Measurements from ENCODE around the gene EML6.

- TF ChIP-seq CTCF (conservative IDR thresholded peaks at IDR 0.05 in 1 of 2, IDR thresholded peaks at IDR 0.05 in 1 of 2; ENCODE audit: extremely low read depth in 1 of 2, insufficient read depth in 1 of 2, low read depth in 1 of 2, low read length in 2 of 2) = no peak
- TF ChIP-seq EZH2 (IDR thresholded peaks at IDR 0.05; ENCODE audit: borderline replicate concordance, low read length) = no peak
Observed at GRCh38 chr2:54808661-54809060, 85.2 kb downstream of the EML6 start.
